ENCODE data around the gene MTG2.
A peak's percentile ranks its signal among the peaks of the same experiment; 100 is the strongest.

The MTG2 gene

GRCh38 chr20:62162765-62163484 lies 19.9 kb upstream of the MTG2 start:
- no peak for DNase-seq (ENCODE audit: low read depth)

GRCh38 chr20:62163485-62163865 lies 19.4 kb upstream of the MTG2 start:
- DNase-seq (ENCODE audit: low read depth) = no peak

GRCh38 chr20:62163986-62164762 lies 18.7 kb upstream of the MTG2 start:
- DNase-seq (ENCODE audit: low read depth) = no peak

- DNase-seq (ENCODE audit: low read depth) = no peak
These were observed 17.7 kb upstream of the MTG2 start for GRCh38 chr20:62164879-62165761.

- peak; percentile 55 for DNase-seq (ENCODE audit: low read depth)
These were observed 16.9 kb upstream of the MTG2 start for GRCh38 chr20:62165762-62166399.

- DNase-seq (ENCODE audit: low read depth) = no peak
These were observed 15.4 kb upstream of the MTG2 start for GRCh38 chr20:62167474-62167873.

GRCh38 chr20:62168061-62168460 lies 14.8 kb upstream of the MTG2 start:
- no peak for DNase-seq (ENCODE audit: low read depth)

GRCh38 chr20:62168890-62169435 lies 13.9 kb upstream of the MTG2 start:
- DNase-seq (ENCODE audit: low read depth) = no peak

GRCh38 chr20:62170536-62170935 lies 12.3 kb upstream of the MTG2 start:
- no peak for DNase-seq (ENCODE audit: low read depth)

- no peak for DNase-seq (ENCODE audit: low read depth)
These were observed 11.6 kb upstream of the MTG2 start for GRCh38 chr20:62171245-62171644.

GRCh38 chr20:62172666-62173065 lies 10.2 kb upstream of the MTG2 start:
- no peak for DNase-seq (ENCODE audit: low read depth)

GRCh38 chr20:62174021-62174804 lies 8.6 kb upstream of the MTG2 start:
- no peak for DNase-seq (ENCODE audit: low read depth)

- DNase-seq (ENCODE audit: low read depth) = no peak
These were observed 7.8 kb upstream of the MTG2 start for GRCh38 chr20:62174870-62175624.

GRCh38 chr20:62175711-62176110 lies 7.1 kb upstream of the MTG2 start:
- no peak for DNase-seq (ENCODE audit: low read depth)

GRCh38 chr20:62176866-62177265 lies 6.0 kb upstream of the MTG2 start:
- DNase-seq (ENCODE audit: low read depth) = no peak

- no peak for DNase-seq (ENCODE audit: low read depth)
These were observed 5.5 kb upstream of the MTG2 start for GRCh38 chr20:62177307-62177706.

- DNase-seq (ENCODE audit: low read depth) = no peak
These were observed 4.3 kb upstream of the MTG2 start for GRCh38 chr20:62178316-62179161.

GRCh38 chr20:62179162-62179504 lies 3.7 kb upstream of the MTG2 start:
- DNase-seq (ENCODE audit: low read depth) = no peak

GRCh38 chr20:62181808-62182207 lies 1.0 kb upstream of the MTG2 start:
- no peak for DNase-seq (ENCODE audit: low read depth)

Measured in amniotic epithelial cell (primary cell).